Fibroblast of mammary gland (primary cell): ENCODE measurements around the gene ADGRB3.

Experiments used
- DNase-seq: peaks from one replicate; pipeline ENCODE4 v3.0.0-alpha.2; 2010; ENCODE audit warnings: low read depth
- H3K4me3 ChIP-seq: 2 replicates; pipeline ENCODE4 v1.5.1; 2011; ENCODE audit warnings: low read depth, mild to moderate bottlenecking, low read length, moderate library complexity; ENCODE audit not compliant: control insufficient read depth
- CTCF ChIP-seq: conservative IDR thresholded peaks from 2 replicates; pipeline ENCODE4 v1.5.1; 2011; ENCODE audit warnings: low read depth, low read length, inconsistent platforms; ENCODE audit not compliant: control insufficient read depth, insufficient read depth

The ADGRB3 gene

GRCh38 chr6:68760941-68761676 lies 126.0 kb downstream of the ADGRB3 start:
- DNase-seq: no peak
- no peak for TF ChIP-seq CTCF
- H3K4me3 ChIP-seq: no peak overlapping the region

GRCh38 chr6:68761985-68762384 lies 126.9 kb downstream of the ADGRB3 start:
- no peak overlapping the region for H3K4me3 ChIP-seq
- DNase-seq: no peak
- TF ChIP-seq CTCF: no peak

DNA sequence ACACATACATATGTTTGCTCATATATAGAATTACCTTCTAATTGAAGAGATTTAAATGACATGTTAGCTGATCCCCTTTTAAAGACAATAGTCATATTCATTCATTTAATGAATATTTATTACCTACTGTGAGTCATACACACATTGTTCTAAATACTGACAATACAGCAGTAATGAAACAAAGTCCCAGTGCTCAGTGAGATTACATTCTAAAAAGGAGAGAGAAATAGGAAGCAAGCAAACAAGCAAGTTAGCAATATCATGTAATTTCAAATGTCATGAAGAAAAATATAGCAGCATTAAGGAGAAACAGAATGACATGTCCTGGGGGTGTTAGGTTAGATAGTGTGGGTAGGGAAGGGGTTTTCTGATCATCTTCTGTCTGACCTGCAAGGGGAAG lies 136.3 kb downstream of the ADGRB3 start:
- no peak overlapping the region for H3K4me3 ChIP-seq
- no peak for TF ChIP-seq CTCF
- no peak for DNase-seq

DNA sequence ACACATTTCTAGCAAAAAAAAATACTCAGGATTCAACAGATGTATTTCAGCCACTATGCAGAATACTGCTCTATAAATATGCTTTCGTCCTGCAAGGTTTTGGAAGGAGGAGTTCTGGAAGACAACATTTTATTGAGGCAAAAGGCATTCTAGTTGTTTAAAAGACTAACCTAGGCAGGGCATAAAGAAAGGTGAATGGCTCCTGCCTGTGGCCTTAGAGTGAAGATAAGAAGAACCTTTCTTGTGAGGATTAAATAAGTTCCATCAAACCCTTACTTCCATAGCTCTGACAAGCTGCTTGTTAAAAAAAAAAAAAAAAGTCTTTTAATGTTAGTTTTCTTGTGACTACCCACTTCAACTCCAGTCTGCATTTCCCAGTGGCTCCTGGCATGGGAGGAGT lies 139.8 kb downstream of the ADGRB3 start:
- no peak for DNase-seq
- H3K4me3 ChIP-seq: no peak overlapping the region
- no peak for TF ChIP-seq CTCF

DNA sequence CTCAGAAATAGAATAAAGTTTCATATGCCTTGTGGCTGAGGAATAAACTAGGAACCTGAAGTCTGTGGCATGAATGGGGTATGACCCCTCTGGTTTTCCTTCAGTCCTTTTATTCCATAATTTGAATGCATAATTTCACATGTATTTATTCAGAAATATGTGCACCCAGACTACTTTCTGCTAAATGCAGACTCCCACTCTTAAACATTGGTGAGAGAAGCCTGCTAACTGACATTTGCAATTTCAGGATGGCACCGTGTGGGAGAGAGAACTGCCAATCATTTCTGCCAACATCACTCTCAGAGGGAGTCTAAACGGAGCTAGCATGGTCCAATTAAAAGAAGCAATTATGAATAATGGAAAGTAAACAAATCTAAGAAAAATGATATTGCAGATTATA lies 141.3 kb downstream of the ADGRB3 start:
- no peak for TF ChIP-seq CTCF
- H3K4me3 ChIP-seq: no peak overlapping the region
- DNase-seq: no peak

GRCh38 chr6:68777956-68778355 lies 142.9 kb downstream of the ADGRB3 start:
- H3K4me3 ChIP-seq: no peak overlapping the region
- no peak for TF ChIP-seq CTCF
- DNase-seq: peak; percentile 62
